ENCODE results near the gene RADIL.
"Not testable (repeated sequence)": the region's sequence is repeated elsewhere in the genome, so short reads cannot be mapped to it uniquely, and the experiment has no call there.

Gene RADIL, protein sequence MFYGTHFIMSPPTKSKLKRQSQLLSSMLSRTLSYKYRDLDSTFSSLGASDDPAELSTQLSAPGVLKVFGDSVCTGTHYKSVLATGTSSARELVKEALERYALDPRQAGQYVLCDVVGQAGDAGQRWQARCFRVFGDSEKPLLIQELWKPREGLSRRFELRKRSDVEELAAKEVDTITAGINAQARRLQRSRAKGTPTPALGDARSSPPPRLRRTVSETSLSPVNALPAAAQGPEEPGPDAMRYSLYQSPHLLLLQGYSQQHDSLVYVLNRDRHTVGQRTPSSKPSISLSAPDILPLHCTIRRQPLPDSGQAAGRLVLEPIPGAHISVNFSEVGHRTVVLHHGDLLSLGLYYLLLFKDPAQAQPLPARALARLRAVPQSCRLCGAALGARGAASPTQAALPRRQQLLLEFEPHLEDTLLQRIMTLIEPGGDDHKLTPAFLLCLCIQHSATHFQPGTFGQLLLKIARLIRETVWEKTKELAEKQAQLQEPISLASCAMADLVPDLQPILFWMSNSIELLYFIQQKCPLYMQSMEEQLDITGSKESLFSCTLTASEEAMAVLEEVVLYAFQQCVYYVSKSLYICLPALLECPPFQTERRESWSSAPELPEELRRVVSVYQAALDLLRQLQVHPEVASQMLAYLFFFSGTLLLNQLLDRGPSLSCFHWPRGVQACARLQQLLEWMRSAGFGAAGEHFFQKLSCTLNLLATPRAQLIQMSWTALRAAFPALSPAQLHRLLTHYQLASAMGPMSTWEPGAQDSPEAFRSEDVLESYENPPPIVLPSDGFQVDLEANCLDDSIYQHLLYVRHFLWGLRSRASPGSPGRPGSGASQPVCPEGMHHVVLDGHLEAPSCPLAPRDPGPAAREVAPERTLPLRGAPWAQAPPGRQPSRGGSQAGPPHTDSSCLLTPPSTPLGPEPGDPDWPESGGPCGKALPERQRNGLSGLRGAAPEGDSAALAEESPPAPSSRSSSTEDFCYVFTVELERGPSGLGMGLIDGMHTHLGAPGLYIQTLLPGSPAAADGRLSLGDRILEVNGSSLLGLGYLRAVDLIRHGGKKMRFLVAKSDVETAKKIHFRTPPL

DNA sequence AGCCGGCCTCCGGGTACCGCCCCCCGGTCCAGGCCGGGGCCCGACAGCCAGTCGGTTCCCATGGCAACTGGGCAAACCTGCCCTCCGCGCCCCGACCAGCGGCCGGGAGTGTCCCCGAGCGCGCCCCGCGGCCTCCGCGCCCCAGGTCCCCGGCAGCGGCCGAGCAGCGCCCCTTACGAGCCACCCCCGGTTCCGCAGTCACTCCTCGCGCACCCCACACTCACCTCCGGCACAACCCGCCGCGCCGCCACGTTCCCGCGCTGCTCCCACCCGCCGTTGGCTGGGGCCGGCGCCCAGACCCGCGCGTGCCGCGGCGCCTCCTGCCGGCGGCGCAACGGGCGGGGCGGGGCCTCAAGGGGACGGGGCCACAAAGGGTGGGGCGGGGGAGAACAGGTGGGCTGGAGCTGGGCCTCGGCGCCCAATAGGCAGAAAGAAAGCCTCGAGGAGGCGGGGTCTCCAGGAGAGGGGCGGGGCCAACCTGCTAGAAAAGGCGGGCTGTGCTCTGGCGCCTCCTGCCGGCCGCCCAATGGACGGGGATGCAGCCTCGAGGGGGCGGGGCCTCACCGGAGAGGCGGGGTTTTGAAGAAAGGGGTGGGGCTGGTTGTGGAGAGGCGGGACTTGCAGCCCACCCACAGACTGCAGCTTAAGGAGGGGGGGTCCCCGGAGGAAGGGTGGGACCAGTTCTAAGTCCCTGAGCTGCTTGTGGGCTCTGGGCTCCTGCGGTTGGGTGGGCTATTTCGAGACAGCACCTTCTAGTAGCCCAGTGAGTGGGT is at the start of gene RADIL:
TSS of gene RADIL (minus strand) at position 345 of the 773 bp plus-strand sequence. CDS start 5,577 bp downstream, outside the sequence.
- no peak for FAIRE-seq
- DNase-seq (ENCODE audit: insufficient read length, low spot score) = peak; percentile 86

GRCh38 chr7:4931943-4932342 is 48.4 kb upstream of the RADIL start:
- no peak for DNase-seq (ENCODE audit: insufficient read length, low spot score)
- FAIRE-seq = no peak

DNA sequence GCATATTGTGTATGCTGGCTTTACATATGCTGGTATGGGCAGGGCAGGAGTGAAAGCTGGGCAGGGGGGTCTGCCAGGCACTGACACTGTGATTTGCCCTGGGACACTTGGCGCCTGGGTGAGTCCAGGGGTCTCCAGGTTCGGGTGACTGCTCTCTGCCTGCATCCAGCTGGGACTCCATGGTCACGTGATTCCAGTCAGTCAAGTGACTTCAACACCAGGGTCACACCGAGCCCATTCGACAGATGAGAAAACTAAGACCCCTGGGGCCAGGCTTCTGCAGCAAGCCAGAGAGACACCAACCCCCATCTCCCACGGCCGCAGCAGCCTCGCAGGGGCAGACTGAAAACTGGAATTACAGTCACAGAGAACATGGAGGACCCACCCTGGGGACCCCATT is 45.5 kb upstream of the RADIL start:
- FAIRE-seq = no peak
- no peak for DNase-seq (ENCODE audit: insufficient read length, low spot score)

GRCh38 chr7:4928445-4928844 is 44.9 kb upstream of the RADIL start:
- no peak for DNase-seq (ENCODE audit: insufficient read length, low spot score)
- FAIRE-seq = no peak

- DNase-seq (ENCODE audit: insufficient read length, low spot score) (no peak), FAIRE-seq (no peak)
These were observed 36.7 kb upstream of the RADIL start for GRCh38 chr7:4919969-4920766.

- DNase-seq (ENCODE audit: insufficient read length, low spot score) (no peak), FAIRE-seq (no peak)
These were observed 32.6 kb upstream of the RADIL start for GRCh38 chr7:4916113-4916512.

- FAIRE-seq = no peak
These were observed 27.8 kb upstream of the RADIL start for GRCh38 chr7:4911111-4911828.

GRCh38 chr7:4906682-4907081 is 23.2 kb upstream of the RADIL start:
- DNase-seq (ENCODE audit: insufficient read length, low spot score) (no peak), FAIRE-seq (no peak)

More at GRCh38 chr7:4911111-4911828, 27.8 kb upstream of the RADIL start:
- DNase-seq (ENCODE audit: insufficient read length, low spot score) = no peak

DNA sequence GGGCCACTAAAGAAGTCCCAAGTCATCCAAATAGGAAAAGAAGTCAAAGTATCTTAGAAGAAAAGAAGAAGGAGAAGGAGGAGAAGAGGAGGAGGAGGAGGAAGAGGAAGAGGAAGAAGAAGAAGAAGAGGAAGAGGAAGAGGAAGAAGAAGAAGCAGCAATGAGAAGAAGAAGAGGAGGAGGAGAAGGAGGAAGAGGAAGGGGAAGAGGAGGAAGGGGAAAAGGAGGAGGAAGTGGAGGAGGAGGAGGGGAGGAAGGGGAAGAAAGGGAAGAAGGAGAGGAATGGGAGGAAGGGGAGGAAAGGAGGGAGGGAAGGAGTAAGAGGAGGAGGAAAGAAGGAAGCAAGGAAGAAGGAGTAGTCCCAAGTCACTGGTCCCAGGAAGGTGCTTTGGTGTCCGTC is 21.7 kb upstream of the RADIL start:
- no peak for FAIRE-seq

DNA sequence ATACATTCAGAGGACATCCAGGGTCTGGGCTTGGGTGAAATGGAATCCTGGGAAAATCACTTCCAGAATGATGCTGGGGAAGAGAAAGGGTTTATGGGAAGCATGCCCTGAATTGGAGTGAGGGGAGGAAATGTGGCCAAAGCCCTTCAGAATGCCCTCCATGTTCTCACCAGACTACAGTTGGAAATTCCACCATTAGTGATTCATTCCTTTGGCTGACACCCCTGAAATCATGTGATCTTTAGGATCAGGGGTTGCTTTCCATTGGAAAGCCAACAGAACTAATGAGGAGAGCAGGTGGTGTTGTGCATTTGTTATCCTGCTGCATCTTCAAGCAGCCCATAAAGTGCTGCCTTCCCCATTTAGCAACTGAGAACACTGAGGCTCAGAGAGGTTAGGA is 20.8 kb upstream of the RADIL start:
- no peak for FAIRE-seq

More for the DNA sequence above, 21.7 kb upstream of the RADIL start:
- no peak for DNase-seq (ENCODE audit: insufficient read length, low spot score)

GRCh38 chr7:4895766-4896165 is 12.2 kb upstream of the RADIL start:
- no peak for FAIRE-seq

More for the DNA sequence above, 20.8 kb upstream of the RADIL start:
- no peak for DNase-seq (ENCODE audit: insufficient read length, low spot score)

GRCh38 chr7:4894482-4894881 is 11.0 kb upstream of the RADIL start:
- FAIRE-seq (no peak), DNase-seq (ENCODE audit: insufficient read length, low spot score) (no peak)

More at GRCh38 chr7:4895766-4896165, 12.2 kb upstream of the RADIL start:
- no peak for DNase-seq (ENCODE audit: insufficient read length, low spot score)

DNA sequence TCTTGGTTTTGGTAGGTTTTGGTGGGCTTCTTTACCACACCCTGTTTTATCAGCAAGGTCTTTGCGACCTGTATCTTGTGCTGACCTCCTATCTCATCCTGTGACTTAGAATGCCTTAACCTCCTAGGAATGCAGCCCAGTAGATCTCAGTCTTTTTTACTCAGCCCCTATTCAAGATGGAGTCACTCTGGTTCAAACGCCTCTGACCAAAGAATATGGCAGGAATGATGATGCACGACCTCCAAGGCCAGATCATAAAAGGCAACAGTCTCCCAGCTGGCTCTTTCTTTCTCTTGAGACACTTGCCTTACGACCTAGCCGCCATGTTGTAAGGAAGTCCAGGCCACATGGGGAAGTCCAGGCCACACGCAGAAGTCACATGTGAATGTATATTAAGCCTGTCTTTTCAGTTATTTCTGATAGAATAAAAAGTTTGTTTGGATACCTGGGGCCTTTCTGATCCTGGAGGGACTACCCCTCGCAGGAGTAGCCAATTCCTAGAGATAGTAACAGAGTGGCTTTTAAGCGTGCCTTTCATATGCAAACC is 10.5 kb upstream of the RADIL start:
- no peak for DNase-seq (ENCODE audit: insufficient read length, low spot score)
- no peak for FAIRE-seq

DNA sequence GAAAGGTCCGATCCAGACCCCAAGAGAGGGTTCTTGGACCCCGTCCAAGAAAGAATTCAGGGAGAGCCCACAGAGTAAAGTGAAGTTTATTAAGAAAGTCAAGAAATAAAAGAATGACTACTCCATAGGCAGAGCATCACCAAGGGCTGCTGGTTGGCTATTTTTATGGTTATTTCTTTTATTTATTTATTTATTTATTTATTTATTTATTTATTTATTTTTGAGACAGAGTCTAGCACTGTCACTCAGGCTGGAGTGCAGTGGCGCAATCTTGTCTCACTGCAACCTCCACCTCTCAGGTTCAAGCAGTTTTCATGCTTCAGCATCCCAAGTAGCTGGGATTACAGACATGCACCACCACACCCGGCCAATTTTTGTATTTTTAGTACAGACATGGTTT is 9.7 kb upstream of the RADIL start:
- FAIRE-seq; DNase-seq (ENCODE audit: insufficient read length, low spot score): not testable (repeated sequence)

GRCh38 chr7:4891522-4891921 is 8.0 kb upstream of the RADIL start:
- DNase-seq (ENCODE audit: insufficient read length, low spot score); FAIRE-seq: not testable (repeated sequence)

DNA sequence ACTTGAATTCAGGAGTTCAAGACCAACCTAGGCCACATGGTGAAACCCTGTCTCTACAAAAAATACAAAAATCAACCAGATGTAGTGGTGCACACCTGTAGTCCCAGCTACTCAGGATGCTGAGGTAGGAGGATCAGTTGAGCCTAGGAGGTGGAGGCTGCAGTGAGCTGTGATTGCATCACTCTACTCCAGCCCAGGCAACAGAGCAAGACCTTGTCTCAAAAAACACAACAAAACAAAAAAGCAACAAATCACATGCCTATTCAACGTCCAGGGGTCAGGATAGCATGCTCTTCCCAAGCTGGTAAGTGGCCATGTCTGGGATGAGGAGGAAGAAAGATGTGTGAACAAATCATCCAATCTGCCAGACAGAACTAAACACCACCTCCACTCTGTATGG is 6.2 kb upstream of the RADIL start:
- no peak for DNase-seq (ENCODE audit: insufficient read length, low spot score)
- FAIRE-seq = no peak

- no peak for DNase-seq (ENCODE audit: insufficient read length, low spot score)
- no peak for FAIRE-seq
These were observed 4.6 kb upstream of the RADIL start for GRCh38 chr7:4888161-4888560.

DNA sequence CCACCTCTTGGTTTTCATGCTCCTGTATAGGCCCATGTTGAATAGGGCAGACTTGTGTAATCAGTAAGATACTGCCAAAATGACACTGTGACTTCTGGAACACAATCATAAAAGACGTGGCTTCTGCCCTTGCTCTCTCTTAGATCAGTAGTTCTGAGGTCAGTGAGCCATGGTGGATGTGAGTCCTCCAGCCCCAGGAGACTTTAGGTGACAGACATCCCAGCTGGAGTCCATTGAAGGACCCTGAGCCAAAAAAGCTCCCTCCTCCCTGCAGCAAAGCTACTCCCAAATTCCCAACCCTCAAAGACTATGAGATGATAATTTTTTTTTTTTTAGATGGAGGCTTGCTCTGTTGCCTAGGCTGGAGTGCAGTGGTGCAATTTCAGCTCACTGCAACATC is 3.2 kb upstream of the RADIL start:
- FAIRE-seq (no peak), DNase-seq (ENCODE audit: insufficient read length, low spot score) (no peak)

All from GM19239 (cell line).